ENCODE measurements around the gene RNF8. TPM values are rescaled to one million over a fixed set of nuclear protein-coding genes. Genes with fewer than 3 reads are reported as not detected.

Gene RNF8
- total and polyA plus RNA-seq, 9 of the 15 experiments (the other 6 are each of a cell fraction or from before 2014, with no cell fraction given): 10.6 to 47.0 (median 37.5) TPM

GRCh38 chr6:37406726-37407341 lies 53.1 kb downstream of the RNF8 start (continued):
- TF ChIP-seq EHMT2 (IDR thresholded peaks at IDR 0.05) (no peak), NFIX (CRISPR knock-in tag; IDR thresholded peaks at IDR 0.05; ENCODE audit: low read depth) (no peak), TCF3 (CRISPR knock-in tag; IDR thresholded peaks at IDR 0.05) (no peak), CCAR2 (IDR thresholded peaks at IDR 0.05; ENCODE audit: low read depth, low read length) (no peak), EP400 (IDR thresholded peaks at IDR 0.05) (no peak), ZNF76 (CRISPR knock-in tag; IDR thresholded peaks at IDR 0.05; ENCODE audit: borderline replicate concordance) (no peak), ZZZ3 (IDR thresholded peaks at IDR 0.05) (no peak), HDAC8 (tag; IDR thresholded peaks at IDR 0.05) (no peak)
- TF ChIP-seq, protein P1, sequence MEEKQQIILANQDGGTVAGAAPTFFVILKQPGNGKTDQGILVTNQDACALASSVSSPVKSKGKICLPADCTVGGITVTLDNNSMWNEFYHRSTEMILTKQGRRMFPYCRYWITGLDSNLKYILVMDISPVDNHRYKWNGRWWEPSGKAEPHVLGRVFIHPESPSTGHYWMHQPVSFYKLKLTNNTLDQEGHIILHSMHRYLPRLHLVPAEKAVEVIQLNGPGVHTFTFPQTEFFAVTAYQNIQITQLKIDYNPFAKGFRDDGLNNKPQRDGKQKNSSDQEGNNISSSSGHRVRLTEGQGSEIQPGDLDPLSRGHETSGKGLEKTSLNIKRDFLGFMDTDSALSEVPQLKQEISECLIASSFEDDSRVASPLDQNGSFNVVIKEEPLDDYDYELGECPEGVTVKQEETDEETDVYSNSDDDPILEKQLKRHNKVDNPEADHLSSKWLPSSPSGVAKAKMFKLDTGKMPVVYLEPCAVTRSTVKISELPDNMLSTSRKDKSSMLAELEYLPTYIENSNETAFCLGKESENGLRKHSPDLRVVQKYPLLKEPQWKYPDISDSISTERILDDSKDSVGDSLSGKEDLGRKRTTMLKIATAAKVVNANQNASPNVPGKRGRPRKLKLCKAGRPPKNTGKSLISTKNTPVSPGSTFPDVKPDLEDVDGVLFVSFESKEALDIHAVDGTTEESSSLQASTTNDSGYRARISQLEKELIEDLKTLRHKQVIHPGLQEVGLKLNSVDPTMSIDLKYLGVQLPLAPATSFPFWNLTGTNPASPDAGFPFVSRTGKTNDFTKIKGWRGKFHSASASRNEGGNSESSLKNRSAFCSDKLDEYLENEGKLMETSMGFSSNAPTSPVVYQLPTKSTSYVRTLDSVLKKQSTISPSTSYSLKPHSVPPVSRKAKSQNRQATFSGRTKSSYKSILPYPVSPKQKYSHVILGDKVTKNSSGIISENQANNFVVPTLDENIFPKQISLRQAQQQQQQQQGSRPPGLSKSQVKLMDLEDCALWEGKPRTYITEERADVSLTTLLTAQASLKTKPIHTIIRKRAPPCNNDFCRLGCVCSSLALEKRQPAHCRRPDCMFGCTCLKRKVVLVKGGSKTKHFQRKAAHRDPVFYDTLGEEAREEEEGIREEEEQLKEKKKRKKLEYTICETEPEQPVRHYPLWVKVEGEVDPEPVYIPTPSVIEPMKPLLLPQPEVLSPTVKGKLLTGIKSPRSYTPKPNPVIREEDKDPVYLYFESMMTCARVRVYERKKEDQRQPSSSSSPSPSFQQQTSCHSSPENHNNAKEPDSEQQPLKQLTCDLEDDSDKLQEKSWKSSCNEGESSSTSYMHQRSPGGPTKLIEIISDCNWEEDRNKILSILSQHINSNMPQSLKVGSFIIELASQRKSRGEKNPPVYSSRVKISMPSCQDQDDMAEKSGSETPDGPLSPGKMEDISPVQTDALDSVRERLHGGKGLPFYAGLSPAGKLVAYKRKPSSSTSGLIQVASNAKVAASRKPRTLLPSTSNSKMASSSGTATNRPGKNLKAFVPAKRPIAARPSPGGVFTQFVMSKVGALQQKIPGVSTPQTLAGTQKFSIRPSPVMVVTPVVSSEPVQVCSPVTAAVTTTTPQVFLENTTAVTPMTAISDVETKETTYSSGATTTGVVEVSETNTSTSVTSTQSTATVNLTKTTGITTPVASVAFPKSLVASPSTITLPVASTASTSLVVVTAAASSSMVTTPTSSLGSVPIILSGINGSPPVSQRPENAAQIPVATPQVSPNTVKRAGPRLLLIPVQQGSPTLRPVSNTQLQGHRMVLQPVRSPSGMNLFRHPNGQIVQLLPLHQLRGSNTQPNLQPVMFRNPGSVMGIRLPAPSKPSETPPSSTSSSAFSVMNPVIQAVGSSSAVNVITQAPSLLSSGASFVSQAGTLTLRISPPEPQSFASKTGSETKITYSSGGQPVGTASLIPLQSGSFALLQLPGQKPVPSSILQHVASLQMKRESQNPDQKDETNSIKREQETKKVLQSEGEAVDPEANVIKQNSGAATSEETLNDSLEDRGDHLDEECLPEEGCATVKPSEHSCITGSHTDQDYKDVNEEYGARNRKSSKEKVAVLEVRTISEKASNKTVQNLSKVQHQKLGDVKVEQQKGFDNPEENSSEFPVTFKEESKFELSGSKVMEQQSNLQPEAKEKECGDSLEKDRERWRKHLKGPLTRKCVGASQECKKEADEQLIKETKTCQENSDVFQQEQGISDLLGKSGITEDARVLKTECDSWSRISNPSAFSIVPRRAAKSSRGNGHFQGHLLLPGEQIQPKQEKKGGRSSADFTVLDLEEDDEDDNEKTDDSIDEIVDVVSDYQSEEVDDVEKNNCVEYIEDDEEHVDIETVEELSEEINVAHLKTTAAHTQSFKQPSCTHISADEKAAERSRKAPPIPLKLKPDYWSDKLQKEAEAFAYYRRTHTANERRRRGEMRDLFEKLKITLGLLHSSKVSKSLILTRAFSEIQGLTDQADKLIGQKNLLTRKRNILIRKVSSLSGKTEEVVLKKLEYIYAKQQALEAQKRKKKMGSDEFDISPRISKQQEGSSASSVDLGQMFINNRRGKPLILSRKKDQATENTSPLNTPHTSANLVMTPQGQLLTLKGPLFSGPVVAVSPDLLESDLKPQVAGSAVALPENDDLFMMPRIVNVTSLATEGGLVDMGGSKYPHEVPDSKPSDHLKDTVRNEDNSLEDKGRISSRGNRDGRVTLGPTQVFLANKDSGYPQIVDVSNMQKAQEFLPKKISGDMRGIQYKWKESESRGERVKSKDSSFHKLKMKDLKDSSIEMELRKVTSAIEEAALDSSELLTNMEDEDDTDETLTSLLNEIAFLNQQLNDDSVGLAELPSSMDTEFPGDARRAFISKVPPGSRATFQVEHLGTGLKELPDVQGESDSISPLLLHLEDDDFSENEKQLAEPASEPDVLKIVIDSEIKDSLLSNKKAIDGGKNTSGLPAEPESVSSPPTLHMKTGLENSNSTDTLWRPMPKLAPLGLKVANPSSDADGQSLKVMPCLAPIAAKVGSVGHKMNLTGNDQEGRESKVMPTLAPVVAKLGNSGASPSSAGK (IDR thresholded peaks at IDR 0.05): no peak
